ENCODE data around the gene SMKR1.
"Not testable (repeated sequence)": the region's sequence is repeated elsewhere in the genome, so short reads cannot be mapped to it uniquely, and the experiment has no call there.

The SMKR1 gene

DNA sequence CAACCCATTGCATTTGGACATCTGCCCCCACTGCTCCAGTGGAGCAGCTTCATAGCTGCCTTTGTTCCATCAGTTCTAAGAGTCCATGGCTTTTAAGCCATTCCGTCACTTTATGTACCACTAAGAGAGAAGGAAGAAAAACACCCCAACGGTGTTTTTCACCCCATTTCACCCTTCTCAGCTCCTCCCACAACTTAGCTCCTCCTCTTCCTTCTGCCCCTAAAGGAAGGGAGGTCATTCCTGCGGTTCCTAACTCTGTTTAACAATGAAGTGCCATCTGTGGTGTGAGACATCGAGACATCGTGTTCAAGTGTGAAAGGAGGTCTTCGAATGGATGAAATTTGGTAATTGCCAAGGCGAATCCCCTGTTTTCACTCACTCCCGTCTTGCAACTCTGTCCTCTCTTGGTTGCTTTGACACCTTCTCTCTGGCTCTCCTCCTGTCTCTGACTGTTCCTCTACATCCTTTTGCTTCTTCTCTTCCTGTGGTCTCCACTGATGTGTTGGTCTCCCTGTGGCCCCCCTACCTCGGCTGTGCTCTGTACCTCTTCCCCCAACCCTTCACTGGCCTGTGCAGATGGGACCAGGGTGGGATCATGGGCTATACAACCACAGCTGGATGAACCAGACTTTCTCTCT lies 23.0 kb downstream of the SMKR1 start:
- FAIRE-seq, result no peak

DNA sequence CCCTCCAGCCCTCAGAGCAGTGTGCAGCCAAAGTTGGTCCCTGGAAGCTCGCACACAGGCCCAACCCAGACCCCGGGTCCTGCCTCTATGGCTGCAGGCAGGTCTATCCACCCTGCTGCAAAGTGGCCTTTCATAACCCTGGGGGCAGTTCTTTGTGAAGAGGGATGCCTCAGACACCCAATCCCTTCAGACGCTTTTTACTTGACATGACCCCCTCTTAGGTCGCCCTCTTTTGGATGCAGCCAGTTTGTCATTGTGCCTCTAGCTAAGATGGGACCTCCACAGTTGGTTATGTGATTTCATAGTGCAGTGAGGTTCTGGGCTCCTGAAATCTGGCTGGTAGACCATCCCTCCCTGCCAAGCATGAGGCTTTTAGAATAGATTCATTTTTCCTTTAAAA lies 27.3 kb downstream of the SMKR1 start:
- FAIRE-seq, result no peak
- DNase-seq (ENCODE audit: low spot score), result no peak

More for the DNA sequence above, 23.0 kb downstream of the SMKR1 start:
- no peak for DNase-seq (ENCODE audit: low spot score)

DNA sequence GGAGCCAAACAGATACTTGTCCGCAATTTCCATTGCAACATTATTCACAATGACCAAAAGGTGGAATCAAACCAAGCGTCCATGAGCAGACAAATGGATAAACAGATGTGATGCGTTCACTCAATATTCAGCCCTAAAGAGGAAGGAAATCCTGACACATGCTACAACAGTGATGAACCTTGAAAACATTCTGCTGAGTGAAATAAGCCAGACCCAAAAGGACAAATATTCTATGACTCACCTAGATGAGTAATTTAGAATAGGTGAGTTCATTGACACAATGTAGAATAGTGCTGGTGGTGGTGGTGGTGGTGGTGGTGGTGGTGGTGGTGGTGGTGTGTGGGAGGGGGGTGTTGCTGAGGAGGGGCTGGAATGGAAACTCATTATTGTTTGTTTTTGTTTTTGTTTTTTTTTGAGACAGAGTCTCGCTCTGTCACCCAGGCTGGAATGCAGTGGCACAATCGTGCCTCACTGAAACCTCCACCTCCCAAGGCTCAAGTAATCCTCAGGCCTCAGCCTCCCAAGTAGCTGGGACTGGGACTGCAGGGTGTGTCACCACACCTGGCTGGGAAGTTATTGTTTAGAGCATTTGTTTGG lies 28.6 kb downstream of the SMKR1 start:
- peak; percentile 36 for DNase-seq (ENCODE audit: low spot score)
- FAIRE-seq, result no peak

DNA sequence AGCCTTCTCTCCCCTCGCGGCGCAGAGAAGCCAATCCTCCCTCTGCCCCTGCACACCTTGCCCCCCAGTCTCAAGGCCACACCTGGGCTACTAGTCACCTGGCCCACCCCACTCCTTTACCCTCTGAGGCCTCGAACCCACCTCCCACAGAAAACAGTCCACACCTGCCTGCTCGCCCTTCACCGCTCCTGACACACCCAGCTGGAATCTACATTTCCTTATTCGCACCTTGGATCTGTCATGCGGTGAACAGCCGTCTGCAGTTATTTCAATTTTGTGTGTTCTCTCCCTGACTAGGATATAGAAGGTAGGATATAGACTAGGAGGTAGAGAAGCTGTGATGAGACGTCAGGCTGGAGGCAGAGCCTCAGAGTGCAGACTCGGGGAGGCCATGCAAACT lies 29.4 kb downstream of the SMKR1 start:
- DNase-seq (ENCODE audit: low spot score) (no peak), FAIRE-seq (no peak)

DNA sequence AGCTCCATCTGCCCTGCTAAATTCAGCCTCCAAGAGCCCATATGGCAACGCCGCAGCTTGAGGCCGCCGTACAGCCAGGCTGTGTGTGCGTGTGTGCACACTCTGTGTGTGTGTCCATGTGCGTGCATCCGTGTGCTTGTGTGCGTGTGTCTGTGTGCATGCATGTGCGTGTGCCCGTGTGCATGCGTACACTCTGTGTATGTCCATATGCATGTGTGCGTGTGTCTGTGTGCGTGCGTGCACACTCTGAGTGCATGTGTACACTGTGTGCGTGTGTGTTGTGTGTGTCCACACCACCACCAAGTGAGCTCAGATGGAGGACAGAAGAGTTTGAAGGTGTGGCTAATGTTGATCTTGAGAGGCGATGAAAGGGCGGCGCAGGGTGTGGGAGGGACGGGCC lies 30.0 kb downstream of the SMKR1 start:
- no peak for DNase-seq (ENCODE audit: low spot score)
- FAIRE-seq, result no peak

DNA sequence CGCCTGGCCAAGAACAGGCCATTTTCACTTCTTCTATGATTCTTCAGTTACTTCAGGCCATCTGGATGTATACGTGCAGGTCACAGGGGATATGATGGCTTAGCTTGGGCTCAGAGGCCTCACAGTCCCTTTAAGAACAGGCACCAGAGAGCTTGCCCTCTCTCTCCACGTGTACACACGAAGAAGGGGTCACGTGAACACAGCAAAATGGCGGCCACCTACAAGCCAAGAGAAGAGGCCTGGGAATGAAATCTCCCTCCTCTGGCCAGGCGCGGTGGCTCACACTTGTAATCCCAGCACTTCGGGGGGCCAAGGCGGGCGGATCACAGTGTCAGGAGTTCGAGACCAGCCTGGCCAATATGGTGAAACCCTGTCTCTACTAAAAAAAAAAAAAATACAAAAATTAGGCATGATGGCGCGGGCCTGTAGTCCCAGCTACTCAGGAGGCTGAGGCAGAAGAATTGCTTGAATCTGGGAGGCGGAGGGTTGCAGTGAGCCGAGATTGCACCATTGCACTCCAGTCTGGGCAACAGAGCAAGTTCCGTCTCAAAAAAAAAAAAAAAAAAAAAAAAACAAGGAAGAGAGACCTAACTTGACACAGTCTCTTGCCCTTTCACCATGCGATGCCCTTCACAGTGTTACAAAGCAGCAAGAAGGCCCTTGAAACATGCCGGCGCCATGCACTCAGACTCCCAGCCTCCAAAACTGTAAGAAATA lies 32.4 kb downstream of the SMKR1 start:
- not testable (repeated sequence) for DNase-seq (ENCODE audit: low spot score); FAIRE-seq

DNA sequence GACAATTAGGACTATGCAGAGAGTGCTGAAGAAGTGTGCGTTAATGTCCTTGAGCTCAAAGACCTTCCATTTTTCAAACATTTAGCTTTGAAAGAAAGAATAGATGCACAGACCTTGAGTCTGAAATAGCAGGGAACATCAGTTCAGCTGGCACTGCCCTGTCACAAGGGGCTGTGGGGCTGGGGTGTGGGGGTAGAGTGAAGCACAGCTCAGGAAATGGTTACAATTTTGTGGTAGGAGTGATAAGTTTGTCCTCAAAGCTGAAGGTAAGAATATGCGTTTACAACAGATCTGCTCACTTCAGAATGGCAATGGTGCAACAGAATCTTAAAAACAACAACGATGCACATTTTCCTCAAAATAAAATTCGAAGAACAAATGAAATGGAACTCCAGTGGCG lies 33.6 kb downstream of the SMKR1 start:
- DNase-seq (ENCODE audit: low spot score), result no peak
- FAIRE-seq, result no peak

DNA sequence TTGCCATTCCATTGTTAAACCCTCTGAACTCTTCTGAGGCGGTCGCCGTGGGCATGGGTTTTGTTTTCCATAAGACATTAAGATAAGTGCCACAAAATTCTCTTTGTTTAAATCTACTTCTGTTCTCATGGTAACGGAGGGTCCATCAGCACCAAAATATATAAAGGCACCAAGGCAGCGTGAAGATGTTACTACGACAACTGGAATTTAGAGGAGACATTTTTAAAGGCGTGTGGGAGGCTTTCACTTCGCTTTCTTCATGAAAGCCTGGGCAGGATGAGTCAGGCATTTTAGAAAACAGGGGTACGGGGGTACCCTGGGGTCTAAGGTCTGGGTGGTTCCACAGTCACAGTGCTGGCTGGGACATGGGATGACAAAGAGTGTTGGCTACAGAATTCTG lies 34.0 kb downstream of the SMKR1 start:
- DNase-seq (ENCODE audit: low spot score) (no peak), FAIRE-seq (no peak)

DNA sequence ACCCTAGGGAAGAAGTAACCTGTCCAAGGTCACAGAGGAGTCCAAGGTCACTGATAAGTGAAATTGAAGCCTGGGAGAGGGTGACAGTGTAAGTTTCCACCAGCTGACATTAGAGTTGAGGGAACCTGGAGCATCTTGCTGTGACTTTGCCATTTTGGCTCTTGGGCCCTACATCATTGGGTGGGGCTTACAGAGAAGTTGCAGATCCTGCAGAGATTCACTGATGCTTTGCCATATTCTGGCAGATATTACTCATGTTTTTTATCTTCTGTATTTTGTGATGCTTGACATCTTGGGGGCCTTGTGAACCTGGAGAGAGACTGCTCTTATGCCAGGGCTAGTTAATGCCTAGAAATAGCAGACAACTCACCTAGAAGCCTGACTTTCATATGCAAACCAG lies 36.5 kb downstream of the SMKR1 start:
- FAIRE-seq (no peak), DNase-seq (ENCODE audit: low spot score) (no peak)

DNA sequence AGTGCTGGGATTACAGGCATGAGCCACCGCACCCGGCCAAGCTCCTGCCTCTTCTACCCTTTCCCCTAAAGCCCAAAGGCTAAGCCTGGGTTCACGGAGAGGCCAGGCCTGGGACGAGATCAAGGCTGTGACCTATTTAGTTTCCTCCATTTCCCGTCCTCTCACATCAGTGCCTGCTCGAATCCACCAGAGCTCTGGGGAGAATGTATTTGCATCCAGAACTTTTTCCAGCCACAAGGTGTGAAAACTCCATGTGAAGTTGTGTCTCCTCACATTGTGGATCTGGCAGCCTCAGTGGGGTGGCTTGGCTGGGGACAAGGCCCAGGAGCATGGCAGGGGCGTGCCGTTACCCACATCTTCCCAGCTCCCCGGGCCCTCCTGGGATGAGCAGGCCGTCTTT lies 38.0 kb downstream of the SMKR1 start:
- FAIRE-seq, result no peak

DNA sequence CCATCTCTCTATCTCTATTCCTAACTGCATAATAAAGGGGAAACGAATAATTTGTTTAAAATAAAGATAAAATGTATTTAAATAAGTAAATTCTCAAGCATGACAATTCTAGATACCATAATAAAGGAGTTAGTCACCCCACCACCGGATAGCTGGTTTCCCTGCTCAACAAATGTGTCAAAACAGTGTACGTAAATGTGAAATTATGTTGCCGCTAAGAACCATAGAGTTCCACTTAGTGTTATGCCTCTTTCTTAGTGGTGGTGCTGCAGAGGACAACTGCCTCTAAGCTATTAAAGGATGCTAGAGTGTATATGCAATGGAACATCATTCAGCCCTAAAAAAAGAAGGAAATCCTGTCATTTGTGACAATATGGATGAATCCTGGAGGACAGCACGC lies 42.4 kb downstream of the SMKR1 start:
- FAIRE-seq, result no peak
- DNase-seq (ENCODE audit: low spot score), result no peak

More for the DNA sequence above, 38.0 kb downstream of the SMKR1 start:
- no peak for DNase-seq (ENCODE audit: low spot score)

DNA sequence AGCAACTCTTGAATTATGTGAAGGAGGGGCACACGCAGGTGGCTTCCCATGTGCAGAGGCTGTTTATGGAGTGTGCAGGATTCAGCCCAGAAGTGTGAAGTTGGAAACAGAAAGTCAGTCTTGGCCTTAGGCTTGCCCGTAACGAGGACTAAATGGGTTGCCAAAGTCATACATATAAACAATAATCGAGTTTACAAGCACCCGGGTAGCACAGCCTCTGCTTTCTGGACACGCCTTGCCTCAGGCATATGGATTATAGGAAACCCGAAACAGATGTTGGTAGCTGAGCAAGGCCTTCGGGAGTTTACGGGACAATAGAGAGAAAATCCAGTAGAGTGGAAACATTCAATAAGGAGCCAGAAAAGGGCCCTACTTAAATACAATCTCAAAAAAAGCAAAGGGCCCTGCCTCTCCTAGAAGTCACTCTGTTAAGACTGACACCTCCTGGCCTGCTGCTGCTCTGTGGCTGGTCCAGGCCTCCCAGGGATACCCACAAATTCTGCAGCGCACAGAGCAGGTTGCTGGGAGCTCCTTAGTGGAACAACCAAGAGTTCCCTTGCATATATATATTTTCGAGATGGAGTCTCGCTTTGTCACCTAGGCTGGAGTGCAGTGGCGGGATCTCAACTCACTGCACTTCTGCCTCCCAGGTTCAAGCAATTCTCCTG lies 48.5 kb downstream of the SMKR1 start:
- FAIRE-seq, result no peak

DNA sequence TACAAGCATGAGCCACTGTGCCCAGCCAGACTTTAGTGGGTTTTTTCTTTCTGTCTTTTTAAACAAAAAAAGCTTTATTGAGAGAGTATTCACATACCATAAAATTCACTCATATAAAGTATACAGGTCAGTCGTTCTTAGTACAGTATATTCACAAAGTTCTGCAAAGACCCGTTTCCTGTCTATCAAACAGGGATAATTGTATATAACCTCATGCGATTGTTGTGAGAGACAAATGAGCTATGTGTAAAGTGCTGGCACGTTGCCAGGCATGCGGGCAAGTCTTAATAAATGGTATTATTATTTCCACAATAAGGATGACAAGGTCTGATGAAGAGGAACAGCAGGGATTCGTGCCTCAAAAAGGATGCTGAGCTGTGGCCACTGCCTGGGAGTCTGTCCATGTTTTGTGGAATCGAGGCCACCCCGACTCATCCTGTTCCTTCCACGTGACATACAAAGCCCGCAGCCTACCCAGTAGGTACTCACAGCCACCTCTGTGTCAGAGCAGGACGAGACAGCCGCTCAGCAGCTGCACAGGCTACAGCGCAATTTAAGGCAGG lies 51.6 kb downstream of the SMKR1 start:
- FAIRE-seq (no peak), DNase-seq (ENCODE audit: low spot score) (peak; percentile 66)

More for the DNA sequence above, 48.5 kb downstream of the SMKR1 start:
- DNase-seq (ENCODE audit: low spot score), result no peak

DNA sequence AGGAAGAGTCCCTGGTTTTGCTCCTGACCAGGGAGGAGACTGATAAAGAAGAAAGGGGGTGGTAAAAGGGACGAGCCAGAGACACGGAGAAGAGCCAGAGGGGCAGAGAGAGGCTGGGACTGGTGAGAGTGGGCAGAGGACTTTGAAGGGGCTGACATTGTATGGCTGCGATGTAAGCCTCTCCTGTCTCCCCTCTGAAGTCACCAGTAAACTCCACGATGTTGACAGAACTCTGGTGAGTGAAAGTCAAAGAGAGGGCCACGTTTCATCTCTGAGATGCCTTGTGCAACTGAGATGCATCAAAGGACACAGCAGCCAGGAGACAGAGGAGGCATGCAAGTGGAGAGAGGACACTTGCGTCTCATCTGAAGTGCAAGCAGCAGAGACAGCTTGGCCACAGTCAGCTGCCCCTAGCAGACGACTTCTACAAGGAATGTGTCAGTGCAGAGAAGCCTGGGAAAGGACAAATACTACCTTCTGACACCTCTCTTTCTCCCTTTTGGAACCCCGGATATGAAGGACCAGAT lies 54.3 kb downstream of the SMKR1 start:
- no peak for DNase-seq (ENCODE audit: low spot score)
- FAIRE-seq, result no peak

DNA sequence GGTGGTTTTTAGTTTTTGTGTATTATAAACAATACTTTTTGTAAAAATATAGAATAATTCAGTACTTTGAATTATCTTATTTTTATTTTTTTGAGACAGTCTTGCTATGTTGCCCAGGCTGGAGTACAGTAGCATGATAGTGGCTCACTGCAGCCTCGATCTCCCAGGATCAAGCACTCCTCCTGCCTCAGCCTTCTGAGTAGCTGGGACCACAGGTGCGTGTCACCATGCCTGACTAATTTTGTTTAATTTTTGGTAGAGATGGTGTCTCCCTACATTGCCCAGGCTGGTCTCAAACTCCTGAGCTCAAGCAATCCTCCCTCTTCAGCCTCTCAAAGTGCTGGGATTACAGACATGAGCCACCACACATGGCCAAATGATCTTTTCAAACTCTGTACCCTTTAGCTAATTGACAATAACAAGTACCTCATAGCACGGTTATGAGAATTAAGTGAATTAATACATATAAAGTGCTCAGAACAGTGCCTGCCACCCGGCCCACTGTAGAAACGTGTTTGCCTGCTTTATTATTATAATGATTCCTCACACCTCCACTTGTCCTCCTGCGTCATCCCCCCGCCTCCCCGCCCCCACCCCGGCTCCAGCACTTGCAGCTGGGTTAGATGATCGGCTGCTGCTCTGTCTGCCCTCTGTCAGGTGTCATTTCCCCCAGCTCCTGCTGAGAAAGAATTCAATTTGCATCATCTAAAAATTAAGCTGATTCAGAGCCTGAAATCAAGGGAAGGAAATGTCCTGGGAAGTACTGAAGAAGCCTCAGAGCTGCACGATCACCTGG lies 55.6 kb downstream of the SMKR1 start:
- FAIRE-seq, result no peak
- no peak for DNase-seq (ENCODE audit: low spot score)

DNA sequence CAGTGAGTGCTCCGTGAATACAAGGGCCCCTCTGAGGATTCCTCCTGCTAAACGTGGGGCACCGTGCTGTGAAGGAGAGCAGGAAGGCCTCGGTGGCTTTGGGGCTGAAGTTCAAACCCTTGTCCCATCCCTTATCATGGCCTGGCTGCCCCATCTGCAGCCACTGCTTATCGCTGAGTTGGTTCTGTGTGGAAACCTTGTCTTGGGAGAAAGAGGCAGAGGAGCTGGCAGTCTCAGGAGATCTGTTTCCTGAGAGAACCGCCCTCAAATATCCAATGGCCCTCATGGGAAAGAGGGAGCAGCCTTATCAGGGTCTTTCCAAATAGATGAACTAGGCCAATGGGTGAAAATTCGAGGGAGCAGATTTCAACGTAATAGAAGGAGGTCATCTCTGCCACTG lies 57.2 kb downstream of the SMKR1 start:
- DNase-seq (ENCODE audit: low spot score), result no peak
- FAIRE-seq, result no peak

DNA sequence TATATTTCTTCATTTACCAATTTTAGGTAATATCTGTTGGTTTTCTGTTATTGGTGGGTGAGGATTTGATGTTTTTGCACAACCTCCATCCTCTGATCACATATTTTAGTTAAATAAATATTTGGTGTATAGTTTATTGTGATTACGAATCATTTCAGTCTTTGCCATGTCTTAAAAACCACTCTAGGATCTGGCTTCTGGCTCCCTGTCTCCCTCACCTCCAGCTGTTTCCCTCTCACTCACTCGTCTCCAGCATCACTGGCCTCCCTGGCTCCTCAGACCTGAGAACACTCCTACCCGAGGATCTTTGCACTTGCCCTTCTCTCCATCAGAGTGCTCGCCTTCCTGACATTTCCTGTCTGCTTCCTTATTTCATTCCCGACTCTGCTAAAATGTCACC lies 58.5 kb downstream of the SMKR1 start:
- DNase-seq (ENCODE audit: low spot score) (no peak), FAIRE-seq (no peak)

DNA sequence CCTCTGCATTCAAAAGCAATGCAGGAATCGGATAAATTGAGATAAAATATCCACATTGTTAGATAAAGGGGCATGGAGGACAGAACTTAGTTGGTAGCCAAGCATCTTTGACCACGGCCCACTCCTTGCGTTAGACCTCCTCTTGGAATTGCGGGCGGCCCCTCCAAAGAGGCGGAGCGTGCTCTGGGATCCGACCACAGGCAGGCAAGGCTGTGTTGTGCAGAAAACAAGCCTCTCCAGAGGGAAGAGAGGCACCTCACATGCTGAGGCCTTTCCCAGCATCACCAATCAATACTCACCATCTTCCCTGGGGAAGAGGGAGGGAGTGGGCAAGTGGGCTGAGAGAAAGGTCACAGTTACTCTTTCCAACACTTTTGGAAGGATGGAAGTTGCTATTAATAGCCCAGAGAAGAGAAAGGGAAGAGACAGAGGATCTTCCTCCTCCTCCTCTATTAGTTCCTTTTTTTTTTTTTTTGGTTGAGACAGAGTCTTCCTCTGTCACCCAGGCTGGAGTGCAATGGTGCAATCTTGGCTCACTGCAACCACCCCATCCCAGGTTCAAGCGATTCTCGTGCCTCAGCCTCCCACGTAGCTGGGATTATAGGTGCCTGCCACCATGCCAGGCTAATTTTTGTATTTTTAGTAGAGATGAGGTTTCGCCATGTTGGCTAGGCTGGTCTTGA lies 59.5 kb downstream of the SMKR1 start:
- FAIRE-seq, result no peak
- DNase-seq (ENCODE audit: low spot score), result no peak

Data from urothelium cell line (cell line).